Measurements from ENCODE around the gene TRIM9.

TRIM9 gene

GRCh38 chr14:51092965-51093364 is 1.9 kb downstream of the TRIM9 start:
- DNase-seq: no peak

- no peak for DNase-seq
Measured at GRCh38 chr14:51089278-51089677, 5.6 kb downstream of the TRIM9 start.

GRCh38 chr14:51087031-51087441 is 7.9 kb downstream of the TRIM9 start:
- no peak for DNase-seq

GRCh38 chr14:51086044-51086443 is 8.9 kb downstream of the TRIM9 start:
- no peak for DNase-seq

GRCh38 chr14:51084962-51085361 is 9.9 kb downstream of the TRIM9 start:
- DNase-seq: no peak

DNA sequence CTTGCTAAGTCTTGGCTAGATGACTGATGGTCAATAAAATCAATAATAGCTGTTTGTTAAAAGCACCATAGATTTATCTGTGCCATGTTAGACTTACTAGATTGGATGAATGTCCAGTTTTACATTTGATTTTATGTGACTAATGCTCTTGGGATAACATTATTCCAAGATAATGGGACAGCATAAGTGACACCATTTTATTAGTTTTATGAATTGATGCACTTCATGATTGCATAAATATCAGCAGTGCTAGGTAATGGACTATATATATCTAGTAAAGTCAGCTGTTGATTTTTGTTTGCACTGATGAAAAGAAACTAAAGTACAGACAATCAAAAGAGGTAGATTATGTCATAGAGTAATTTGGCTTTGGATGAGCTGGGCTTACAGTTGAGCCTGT is 10.4 kb downstream of the TRIM9 start:
- DNase-seq: no peak

DNA sequence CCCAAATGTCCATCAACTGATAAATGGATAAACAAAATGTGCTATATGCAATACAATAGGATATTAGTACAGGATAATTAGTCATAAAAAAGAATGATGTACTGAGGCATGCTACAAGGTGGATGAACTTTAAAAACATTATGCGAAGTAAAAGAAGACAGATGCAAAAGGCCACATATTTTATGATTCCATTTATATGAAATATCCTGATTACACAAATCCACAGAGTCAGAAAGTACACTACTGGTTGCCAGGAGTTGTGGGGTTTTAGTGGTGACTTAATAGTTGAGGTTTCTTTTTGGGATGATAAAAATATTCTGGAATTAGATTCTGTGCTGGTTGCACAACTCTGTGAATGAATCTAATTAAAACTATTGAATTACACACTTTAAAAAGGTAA is 12.6 kb downstream of the TRIM9 start:
- DNase-seq: no peak

GRCh38 chr14:51081712-51082111 is 13.2 kb downstream of the TRIM9 start:
- no peak for DNase-seq

DNA sequence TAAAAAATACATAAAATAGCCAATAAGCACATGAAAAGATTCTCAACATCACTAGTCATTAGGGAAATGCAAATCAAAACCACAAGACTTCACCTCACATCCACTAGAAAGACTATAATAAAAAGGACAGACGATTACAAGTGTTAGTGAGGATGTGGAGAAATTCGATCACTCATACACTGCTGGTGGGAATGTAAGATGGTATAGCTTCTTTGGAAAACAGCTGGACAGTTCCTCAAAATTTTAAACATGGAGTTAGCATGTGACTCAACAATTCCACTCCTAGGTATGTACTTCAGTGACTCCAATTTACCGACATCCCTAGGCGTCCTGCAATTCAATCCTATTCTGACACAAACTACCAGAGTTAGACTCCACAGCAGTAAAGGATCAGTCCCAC is 13.7 kb downstream of the TRIM9 start:
- DNase-seq: no peak

GRCh38 chr14:51080645-51081044 is 14.3 kb downstream of the TRIM9 start:
- no peak for DNase-seq

DNA sequence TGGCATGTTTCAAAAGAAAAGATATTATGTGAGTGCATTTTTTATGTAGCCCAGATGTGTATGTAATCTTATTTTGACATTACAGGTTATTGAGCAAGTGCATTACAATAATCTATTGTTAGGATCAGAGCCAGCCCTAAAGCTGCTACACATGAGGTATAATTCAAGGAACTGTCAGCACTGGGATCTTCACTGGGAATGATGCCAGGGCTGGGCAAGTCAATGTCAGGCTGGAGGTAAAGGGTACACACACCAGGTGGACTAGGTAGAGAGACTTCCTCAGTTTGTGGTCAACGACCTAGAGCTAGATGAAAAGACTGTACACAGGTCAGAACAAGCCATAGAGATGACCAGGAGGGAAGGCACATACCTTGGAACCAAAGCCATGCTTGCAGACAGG is 15.4 kb downstream of the TRIM9 start:
- no peak for DNase-seq

GRCh38 chr14:51079085-51079484 is 15.8 kb downstream of the TRIM9 start:
- DNase-seq: no peak

- no peak for DNase-seq
Measured at GRCh38 chr14:51074701-51075385, 20.1 kb downstream of the TRIM9 start.

DNA sequence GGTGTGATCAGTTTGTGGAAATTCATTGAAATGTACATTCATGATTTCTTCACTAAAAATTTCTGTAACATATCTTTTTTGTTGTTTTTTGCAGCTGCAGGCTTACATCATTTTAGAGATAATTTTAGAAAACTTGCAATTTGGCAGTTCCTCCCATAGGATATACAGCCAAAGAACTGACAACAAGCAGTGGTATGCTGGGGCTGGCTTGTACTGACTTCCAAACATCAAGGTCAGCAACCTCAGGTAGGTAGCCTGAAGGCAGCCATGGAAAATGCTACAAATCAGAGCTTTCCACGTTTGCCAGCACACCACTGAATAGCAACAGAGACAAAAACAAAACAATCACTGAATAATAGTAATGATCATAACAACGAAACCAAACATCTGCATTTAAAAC is 21.2 kb downstream of the TRIM9 start:
- no peak for DNase-seq

- no peak for DNase-seq
Measured at GRCh38 chr14:51072976-51073375, 21.9 kb downstream of the TRIM9 start.

- no peak for DNase-seq
Measured at GRCh38 chr14:51071857-51072256, 23.0 kb downstream of the TRIM9 start.

- DNase-seq: no peak
Measured at GRCh38 chr14:51070726-51071125, 24.2 kb downstream of the TRIM9 start.

- no peak for DNase-seq
Measured at GRCh38 chr14:51069055-51069454, 25.9 kb downstream of the TRIM9 start.

GRCh38 chr14:51068268-51068667 is 26.6 kb downstream of the TRIM9 start:
- DNase-seq: no peak

GRCh38 chr14:51067295-51067694 is 27.6 kb downstream of the TRIM9 start:
- DNase-seq: no peak

DNA sequence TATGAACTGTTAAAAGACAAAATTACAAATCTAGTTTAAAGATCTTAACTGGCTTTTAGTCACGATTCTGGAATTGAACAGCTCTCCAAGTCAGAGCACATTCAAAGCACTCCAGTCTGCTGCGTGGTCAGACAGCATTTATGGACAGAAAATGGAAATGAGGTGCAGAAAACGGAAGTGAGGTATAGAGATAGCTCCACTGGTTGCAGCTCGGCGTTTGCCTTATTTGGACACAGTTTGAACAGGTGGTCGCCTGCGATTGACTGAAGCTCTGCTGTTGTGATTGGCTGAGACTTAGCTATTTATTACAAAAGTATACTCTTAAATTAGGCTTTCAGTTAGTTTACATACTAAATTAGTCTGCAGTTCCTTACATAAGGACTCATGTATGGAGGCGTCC is 28.3 kb downstream of the TRIM9 start:
- no peak for DNase-seq

DNA sequence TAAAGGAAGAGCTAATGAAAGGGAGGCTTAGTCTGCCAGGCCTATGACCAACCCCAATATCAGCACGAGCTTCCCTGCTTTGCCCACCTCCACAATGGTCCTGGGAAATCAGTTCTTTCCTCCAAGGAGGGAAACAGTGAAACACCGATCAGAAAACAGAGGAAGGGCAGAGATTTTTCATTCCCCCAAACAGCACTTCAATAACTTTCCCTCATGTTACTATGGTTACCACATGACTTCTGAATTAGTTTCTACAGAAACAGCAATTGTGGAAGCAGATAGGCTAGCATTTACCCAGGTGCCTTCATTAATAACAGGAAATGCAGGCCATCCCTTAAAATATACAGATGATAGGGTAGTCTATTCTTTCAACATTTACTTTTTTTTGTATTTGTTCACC is 35.9 kb downstream of the TRIM9 start:
- no peak for DNase-seq

DNA sequence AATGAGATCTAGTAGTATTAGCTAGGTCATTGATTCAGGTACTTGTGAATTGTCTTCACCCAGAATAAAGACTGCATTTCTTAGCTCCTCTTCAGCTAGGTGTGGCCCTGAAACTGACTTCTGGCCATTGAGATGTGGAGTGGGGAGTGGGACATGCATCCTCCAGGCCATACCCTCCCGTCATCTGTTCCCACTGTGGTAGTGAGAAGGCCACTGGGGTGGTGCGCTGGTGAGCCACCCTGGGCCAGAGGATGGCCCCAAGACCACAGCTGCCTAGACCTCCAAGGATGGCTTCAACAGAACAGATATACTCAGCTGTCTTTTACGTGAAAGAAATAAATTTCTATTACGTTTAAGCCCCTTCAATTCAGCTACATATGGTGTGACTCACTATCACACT is 36.5 kb downstream of the TRIM9 start:
- DNase-seq: no peak

DNA sequence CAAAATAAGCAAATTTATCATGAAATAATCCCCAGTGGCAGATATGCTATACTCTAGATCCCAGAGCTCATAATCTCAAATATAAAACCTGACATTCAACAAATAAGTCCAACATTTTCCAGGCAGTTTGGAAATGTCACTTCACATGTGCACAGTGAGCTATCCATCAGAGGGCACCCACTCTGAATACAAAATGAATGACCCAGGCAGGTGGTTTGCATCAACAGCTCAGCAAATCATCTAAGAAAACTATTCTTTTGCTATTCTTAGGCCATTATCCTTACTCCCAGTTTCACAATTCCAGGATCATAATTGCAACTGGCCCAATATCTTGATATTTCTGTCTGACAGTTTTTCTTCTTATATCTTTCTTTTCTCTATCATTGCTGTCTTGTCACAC is 38.5 kb downstream of the TRIM9 start:
- no peak for DNase-seq

DNA sequence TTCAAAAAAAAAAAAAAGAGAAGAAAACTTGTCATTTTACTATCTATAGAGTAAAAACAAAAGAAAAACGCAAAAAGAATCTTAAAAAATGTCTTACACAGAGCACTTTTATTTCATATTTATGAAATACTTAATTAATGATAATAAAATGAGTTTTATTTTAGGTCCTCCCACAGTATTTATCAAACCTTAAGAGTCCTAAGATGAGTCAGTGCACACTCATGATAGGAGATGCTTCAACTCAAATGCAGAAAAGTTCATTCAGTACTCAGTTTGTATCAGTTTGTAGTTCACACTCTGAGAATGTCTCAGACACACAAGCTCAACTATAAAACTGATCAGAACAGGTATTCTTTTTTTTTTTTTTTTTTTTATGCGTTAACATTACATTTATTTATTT is 41.7 kb downstream of the TRIM9 start:
- no peak for DNase-seq

GRCh38 chr14:51044961-51045360 is 49.9 kb downstream of the TRIM9 start:
- DNase-seq: no peak
